ENCODE results near the gene MBD5.

MBD5 gene

GRCh38 chr2:148299616-148300015 lies 278.7 kb downstream of the MBD5 start:
- no peak for TF ChIP-seq POLR2A (IDR thresholded peaks at IDR 0.05; ENCODE audit: low read depth, low read length)
- DNase-seq (ENCODE audit: insufficient read length, low spot score) (no peak), FAIRE-seq (no peak)

DNA sequence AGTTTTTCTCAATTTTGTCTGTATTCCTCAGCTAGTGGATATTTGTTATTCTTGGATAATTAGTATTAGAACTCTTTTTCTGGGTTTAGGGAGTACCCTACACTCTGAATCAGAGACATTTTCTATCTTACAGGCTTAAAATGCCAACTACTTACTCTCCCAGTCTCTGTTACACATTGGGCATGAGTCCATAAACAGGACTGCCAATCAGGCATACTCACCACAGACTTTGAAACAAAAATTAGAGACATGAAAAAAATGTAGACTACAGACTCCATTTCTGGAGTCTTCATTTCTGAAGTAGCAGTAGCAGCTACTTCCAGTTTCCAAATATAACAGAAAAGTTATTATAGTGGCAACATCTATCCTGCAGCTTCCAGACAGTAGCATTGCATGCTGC lies 279.7 kb downstream of the MBD5 start:
- DNase-seq (ENCODE audit: insufficient read length, low spot score) (no peak), FAIRE-seq (no peak)
- TF ChIP-seq POLR2A (IDR thresholded peaks at IDR 0.05; ENCODE audit: low read depth, low read length), result no peak

- no peak for DNase-seq (ENCODE audit: insufficient read length, low spot score)
- no peak for TF ChIP-seq POLR2A (IDR thresholded peaks at IDR 0.05; ENCODE audit: low read depth, low read length)
- FAIRE-seq, result no peak
These were observed 280.5 kb downstream of the MBD5 start for GRCh38 chr2:148301362-148301761.

DNA sequence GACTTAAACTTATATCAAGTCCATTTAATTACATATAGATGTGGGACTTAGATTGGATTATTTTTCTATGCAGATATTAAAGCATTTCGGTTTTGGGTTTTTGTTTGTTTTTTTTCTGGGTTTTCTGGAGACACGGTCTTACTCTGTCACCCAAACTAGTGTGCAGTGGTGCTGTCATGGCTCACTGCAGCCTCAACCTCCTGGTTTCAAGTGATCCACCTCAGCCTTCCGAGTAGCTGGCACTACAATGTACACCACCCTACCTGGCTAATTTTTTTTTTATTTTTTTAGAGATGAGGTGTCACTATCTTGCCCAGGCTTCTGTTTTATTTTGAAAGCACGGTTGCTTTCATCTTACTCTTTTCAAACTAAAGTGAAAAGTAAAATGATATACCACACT lies 281.6 kb downstream of the MBD5 start:
- no peak for TF ChIP-seq POLR2A (IDR thresholded peaks at IDR 0.05; ENCODE audit: low read depth, low read length)
- FAIRE-seq, result no peak
- no peak for DNase-seq (ENCODE audit: insufficient read length, low spot score)

DNA sequence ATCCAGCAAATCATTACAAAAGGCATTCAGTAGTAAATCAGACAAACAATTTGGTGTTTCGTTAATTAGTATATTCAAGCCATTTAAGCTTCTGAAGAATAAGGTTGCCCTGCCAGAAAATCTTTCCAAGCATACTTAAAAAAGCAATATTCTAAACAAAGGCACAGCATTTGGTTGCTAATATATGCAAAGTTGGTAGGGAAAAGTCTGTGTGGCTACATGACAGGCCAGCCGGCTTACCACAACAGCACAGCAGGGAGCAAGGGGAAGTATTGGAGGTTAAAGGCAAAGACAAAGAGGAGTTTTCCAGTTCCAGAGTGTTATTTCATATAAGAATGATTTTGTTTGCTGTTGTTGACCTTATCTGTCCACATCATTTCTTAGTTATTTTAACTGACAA lies 282.3 kb downstream of the MBD5 start:
- DNase-seq (ENCODE audit: insufficient read length, low spot score), result no peak
- peak; percentile 36 for FAIRE-seq
- TF ChIP-seq POLR2A (IDR thresholded peaks at IDR 0.05; ENCODE audit: low read depth, low read length), result no peak

GRCh38 chr2:148305476-148305875 lies 284.6 kb downstream of the MBD5 start:
- FAIRE-seq, result no peak
- no peak for TF ChIP-seq POLR2A (IDR thresholded peaks at IDR 0.05; ENCODE audit: low read depth, low read length)
- no peak for DNase-seq (ENCODE audit: insufficient read length, low spot score)

DNA sequence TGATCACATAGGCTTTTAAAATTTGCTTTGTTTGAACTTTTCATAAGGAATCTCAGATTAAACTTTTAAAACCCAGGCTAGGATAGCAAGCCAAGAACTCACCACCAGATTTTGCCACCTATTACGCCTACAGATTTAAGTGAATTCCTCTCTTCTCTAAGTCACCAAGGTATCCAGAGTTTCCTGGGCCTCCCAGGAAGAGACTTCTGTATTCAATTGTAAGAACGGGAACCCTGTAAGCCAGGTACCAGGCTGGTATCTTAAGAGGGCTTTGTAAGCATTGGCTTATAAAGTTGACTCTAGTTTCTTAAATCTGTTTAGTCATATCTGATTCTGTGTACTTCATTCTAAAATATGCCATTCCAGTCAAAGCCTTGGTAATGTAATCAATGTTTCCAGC lies 285.1 kb downstream of the MBD5 start:
- DNase-seq (ENCODE audit: insufficient read length, low spot score), result no peak
- FAIRE-seq, result no peak
- no peak for TF ChIP-seq POLR2A (IDR thresholded peaks at IDR 0.05; ENCODE audit: low read depth, low read length)

DNA sequence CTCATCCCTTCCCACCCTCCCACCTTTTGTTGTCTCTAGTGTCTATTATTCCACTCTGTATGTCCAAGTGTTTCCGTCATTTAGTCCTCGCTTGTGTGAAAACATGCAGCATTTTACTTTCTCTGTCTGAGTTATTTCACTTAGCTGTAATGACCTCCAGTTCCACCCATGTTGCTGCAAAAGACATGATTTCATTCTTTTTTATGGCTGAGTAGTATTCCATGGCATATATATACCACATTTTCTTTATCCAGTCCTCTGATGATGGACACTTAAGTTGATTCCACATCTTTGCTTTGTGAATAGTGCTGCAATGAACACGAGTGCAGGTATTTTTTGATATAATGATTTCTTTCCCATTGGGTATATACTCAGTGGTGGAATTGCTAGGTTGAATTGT lies 296.7 kb downstream of the MBD5 start:
- no peak for TF ChIP-seq POLR2A (IDR thresholded peaks at IDR 0.05; ENCODE audit: low read depth, low read length)
- no peak for FAIRE-seq

DNA sequence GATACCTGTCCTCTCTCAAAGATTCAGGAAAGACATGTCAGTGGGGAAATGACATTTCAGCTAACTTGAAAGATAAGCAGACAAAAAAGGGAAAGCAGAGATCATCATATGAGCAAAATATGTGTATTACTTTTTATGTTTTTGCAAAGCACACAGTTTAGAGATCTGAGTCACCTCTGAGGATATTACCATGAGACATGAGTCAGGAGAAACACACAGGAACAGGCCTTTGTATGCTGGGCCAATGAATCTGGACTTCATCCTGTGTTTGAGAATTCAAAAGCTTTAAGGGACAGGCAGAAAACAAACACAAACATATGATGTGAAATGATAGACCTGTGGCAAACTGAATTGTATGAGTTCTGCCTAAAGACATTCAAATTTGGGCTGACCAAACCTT lies 317.6 kb downstream of the MBD5 start:
- FAIRE-seq, result peak; percentile 95
- TF ChIP-seq POLR2A (IDR thresholded peaks at IDR 0.05; ENCODE audit: low read depth, low read length), result no peak
- peak; percentile 19 for DNase-seq (ENCODE audit: insufficient read length, low spot score)

More for the DNA sequence above, 296.7 kb downstream of the MBD5 start:
- DNase-seq (ENCODE audit: insufficient read length, low spot score), result no peak

GRCh38 chr2:148342086-148342485 lies 321.2 kb downstream of the MBD5 start:
- FAIRE-seq (no peak), DNase-seq (ENCODE audit: insufficient read length, low spot score) (no peak)
- TF ChIP-seq POLR2A (IDR thresholded peaks at IDR 0.05; ENCODE audit: low read depth, low read length), result no peak

GRCh38 chr2:148350199-148350598 lies 329.3 kb downstream of the MBD5 start:
- no peak for TF ChIP-seq POLR2A (IDR thresholded peaks at IDR 0.05; ENCODE audit: low read depth, low read length)
- FAIRE-seq, result no peak
- DNase-seq (ENCODE audit: insufficient read length, low spot score), result no peak

GRCh38 chr2:148351437-148352143 lies 330.7 kb downstream of the MBD5 start:
- no peak for TF ChIP-seq POLR2A (IDR thresholded peaks at IDR 0.05; ENCODE audit: low read depth, low read length)
- DNase-seq (ENCODE audit: insufficient read length, low spot score) (no peak), FAIRE-seq (no peak)

GRCh38 chr2:148358375-148358774 lies 337.5 kb downstream of the MBD5 start:
- DNase-seq (ENCODE audit: insufficient read length, low spot score) (no peak), FAIRE-seq (no peak)
- no peak for TF ChIP-seq POLR2A (IDR thresholded peaks at IDR 0.05; ENCODE audit: low read depth, low read length)

- no peak for TF ChIP-seq POLR2A (IDR thresholded peaks at IDR 0.05; ENCODE audit: low read depth, low read length)
- no peak for DNase-seq (ENCODE audit: insufficient read length, low spot score)
- FAIRE-seq, result no peak
These were observed 339.8 kb downstream of the MBD5 start for GRCh38 chr2:148360662-148361061.

DNA sequence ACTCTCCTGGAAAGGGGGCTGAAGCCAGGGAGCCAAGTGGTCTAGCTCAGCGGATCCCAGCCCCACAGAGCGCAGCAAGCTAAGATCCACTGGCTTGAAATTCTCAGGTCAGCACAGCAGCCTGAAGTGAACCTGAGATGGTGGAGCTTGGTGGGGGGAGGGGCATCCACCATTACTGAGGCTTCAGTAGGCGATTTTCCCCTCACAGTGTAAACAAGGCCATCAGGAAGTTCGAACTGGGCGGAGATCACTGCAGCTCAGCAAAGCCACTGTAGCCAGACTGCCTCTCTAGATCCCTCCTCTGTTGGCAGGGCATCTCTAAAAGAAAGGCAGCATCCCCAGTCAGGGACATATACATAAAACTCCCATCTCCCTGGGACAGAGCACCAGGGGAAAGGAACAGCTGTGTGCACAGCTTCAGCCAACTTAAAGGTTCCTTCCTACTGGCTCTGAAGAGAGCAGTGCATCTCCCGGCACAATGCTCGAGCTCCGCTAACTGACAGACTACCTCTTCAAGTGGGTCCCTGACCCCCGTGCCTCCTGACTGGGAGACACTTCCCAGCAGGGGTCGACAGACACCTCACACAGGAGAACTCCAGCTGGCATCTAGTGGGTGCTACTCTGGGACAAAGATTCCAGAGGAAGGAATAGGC lies 341.4 kb downstream of the MBD5 start:
- TF ChIP-seq POLR2A (IDR thresholded peaks at IDR 0.05; ENCODE audit: low read depth, low read length), result no peak
- DNase-seq (ENCODE audit: insufficient read length, low spot score) (no peak), FAIRE-seq (no peak)

Data from H54 (cell line).